Measurements from ENCODE around the gene MAPKBP1. TPM values are rescaled to one million over a fixed set of nuclear protein-coding genes. Genes with fewer than 3 reads are reported as not detected.

The MAPKBP1 gene
- total RNA-seq, 2 experiments from 2014 or later, result 14.5 to 17.4 TPM

DNA sequence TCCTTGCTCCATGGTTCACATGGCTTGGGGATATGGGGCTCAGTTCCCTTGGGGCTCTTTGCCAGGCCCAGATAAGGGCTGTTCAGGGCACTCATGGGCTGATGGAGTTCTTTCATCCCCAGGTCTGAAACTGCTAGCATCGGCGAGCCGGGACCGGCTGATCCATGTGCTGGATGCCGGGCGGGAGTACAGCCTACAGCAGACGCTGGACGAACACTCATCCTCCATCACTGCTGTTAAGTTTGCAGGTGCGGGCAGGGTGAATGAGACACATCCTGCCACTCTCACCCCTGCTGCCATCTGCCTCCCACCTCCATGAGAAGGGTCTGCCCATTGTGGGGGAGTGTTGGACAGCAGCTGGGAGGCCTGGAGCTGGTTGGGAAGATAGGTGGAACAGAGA, 42.5 kb downstream of the MAPKBP1 start:
- no TSS peak for BruUV-seq (replicated peaks)
- Histone ChIP-seq H3K36me3 (ENCODE audit: insufficient read depth, low read length) (no peaks in the 10 kb centered on the region), H3K79me2 (ENCODE audit: insufficient read depth, low read depth, low read length) (no peaks in the 10 kb centered on the region), H3K4me3 (ENCODE audit: low read depth, low read length, poor library complexity, severe bottlenecking) (no peak overlapping the region), H3K4me2 (ENCODE audit: low read length) (no peak overlapping the region), H4K20me1 (ENCODE audit: insufficient read depth, low read length) (no peaks in the 10 kb centered on the region), H2AFZ (ENCODE audit: low read length) (no peak overlapping the region), H3K9me2 (ENCODE audit: insufficient read depth, low read length) (no peaks in the 10 kb centered on the region), H3K4me1 (ENCODE audit: insufficient read depth, low read length, poor library complexity, severe bottlenecking) (no peaks in the 10 kb centered on the region), H3K9me3 (ENCODE audit: low read length) (no peaks in the 10 kb centered on the region), H3K27ac (ENCODE audit: low read depth, low read length, poor library complexity, severe bottlenecking) (no peak overlapping the region)
- no peak for TF ChIP-seq EZH2phosphoT487 (IDR thresholded peaks at IDR 0.05; ENCODE audit: borderline replicate concordance, low read depth, low read length)
- TF ChIP-seq, protein P1, sequence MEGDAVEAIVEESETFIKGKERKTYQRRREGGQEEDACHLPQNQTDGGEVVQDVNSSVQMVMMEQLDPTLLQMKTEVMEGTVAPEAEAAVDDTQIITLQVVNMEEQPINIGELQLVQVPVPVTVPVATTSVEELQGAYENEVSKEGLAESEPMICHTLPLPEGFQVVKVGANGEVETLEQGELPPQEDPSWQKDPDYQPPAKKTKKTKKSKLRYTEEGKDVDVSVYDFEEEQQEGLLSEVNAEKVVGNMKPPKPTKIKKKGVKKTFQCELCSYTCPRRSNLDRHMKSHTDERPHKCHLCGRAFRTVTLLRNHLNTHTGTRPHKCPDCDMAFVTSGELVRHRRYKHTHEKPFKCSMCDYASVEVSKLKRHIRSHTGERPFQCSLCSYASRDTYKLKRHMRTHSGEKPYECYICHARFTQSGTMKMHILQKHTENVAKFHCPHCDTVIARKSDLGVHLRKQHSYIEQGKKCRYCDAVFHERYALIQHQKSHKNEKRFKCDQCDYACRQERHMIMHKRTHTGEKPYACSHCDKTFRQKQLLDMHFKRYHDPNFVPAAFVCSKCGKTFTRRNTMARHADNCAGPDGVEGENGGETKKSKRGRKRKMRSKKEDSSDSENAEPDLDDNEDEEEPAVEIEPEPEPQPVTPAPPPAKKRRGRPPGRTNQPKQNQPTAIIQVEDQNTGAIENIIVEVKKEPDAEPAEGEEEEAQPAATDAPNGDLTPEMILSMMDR (conservative IDR thresholded peaks at IDR 0.05; ENCODE audit: low read length), result no peak
- ChIA-PET POLR2A (interaction anchor here (0.5 kb wide), 1 partner anchor 143 kb away, joined by 8 read pairs; no protein-coding TSS in a partner anchor), CTCF (ENCODE audit: unreplicated experiment) (no interaction called here)
- no peak for DNase-seq (ENCODE audit: low spot score)
- intact Hi-C loops (cut with micrococcal nuclease; ENCODE audit: unreplicated experiment), result no loop called here

DNA sequence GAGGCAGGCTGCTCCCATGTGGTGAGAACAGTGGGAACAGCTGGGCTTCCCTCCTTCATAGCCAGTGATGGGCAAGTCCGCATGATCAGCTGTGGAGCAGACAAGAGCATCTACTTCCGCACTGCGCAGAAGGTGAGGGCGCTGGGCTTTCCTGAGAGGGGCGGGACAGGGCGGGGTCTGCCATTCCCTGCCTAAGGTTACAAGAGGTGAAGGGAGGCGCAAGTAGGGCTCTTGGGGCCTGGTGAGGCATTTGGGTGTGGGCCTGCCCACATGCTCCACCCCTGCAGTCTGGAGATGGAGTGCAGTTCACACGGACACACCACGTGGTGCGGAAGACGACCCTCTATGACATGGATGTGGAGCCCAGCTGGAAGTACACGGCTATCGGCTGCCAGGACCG, 43.0 kb downstream of the MAPKBP1 start:
- BruUV-seq (replicated peaks), result no TSS peak
- no peaks in the 10 kb centered on the region for H3K4me1 ChIP-seq (ENCODE audit: insufficient read depth, low read length, poor library complexity, severe bottlenecking)
- no peaks in the 10 kb centered on the region for H3K79me2 ChIP-seq (ENCODE audit: insufficient read depth, low read depth, low read length)
- intact Hi-C loops (cut with micrococcal nuclease; ENCODE audit: unreplicated experiment), result no loop called here
- H3K4me2 ChIP-seq (ENCODE audit: low read length), result no peak overlapping the region
- H3K9me3 ChIP-seq (ENCODE audit: low read length), result no peaks in the 10 kb centered on the region
- H4K20me1 ChIP-seq (ENCODE audit: insufficient read depth, low read length), result no peaks in the 10 kb centered on the region
- CTCF ChIA-PET (ENCODE audit: unreplicated experiment), result no interaction called here
- no peaks in the 10 kb centered on the region for H3K9me2 ChIP-seq (ENCODE audit: insufficient read depth, low read length)
- DNase-seq (ENCODE audit: low spot score), result no peak
- no peak overlapping the region for H2AFZ ChIP-seq (ENCODE audit: low read length)
- no peak for TF ChIP-seq EZH2phosphoT487 (IDR thresholded peaks at IDR 0.05; ENCODE audit: borderline replicate concordance, low read depth, low read length)
- TF ChIP-seq, protein P1 (conservative IDR thresholded peaks at IDR 0.05; ENCODE audit: low read length), result no peak
- no peaks in the 10 kb centered on the region for H3K36me3 ChIP-seq (ENCODE audit: insufficient read depth, low read length)
- POLR2A ChIA-PET, result no interaction called here
- no peak overlapping the region for H3K27ac ChIP-seq (ENCODE audit: low read depth, low read length, poor library complexity, severe bottlenecking)
- no peak overlapping the region for H3K4me3 ChIP-seq (ENCODE audit: low read depth, low read length, poor library complexity, severe bottlenecking)

- no peaks in the 10 kb centered on the region for H3K79me2 ChIP-seq (ENCODE audit: insufficient read depth, low read depth, low read length)
- no peak for DNase-seq (ENCODE audit: low spot score)
- intact Hi-C loops (cut with micrococcal nuclease; ENCODE audit: unreplicated experiment), result no loop called here
- H4K20me1 ChIP-seq (ENCODE audit: insufficient read depth, low read length), result no peaks in the 10 kb centered on the region
- H3K27ac ChIP-seq (ENCODE audit: low read depth, low read length, poor library complexity, severe bottlenecking), result no peak overlapping the region
- no peak overlapping the region for H2AFZ ChIP-seq (ENCODE audit: low read length)
- ChIA-PET CTCF (ENCODE audit: unreplicated experiment) (no interaction called here), POLR2A (no interaction called here)
- no peak overlapping the region for H3K4me3 ChIP-seq (ENCODE audit: low read depth, low read length, poor library complexity, severe bottlenecking)
- TF ChIP-seq, protein P1 (conservative IDR thresholded peaks at IDR 0.05; ENCODE audit: low read length), result no peak
- no peak for TF ChIP-seq EZH2phosphoT487 (IDR thresholded peaks at IDR 0.05; ENCODE audit: borderline replicate concordance, low read depth, low read length)
- H3K36me3 ChIP-seq (ENCODE audit: insufficient read depth, low read length), result no peaks in the 10 kb centered on the region
- H3K4me2 ChIP-seq (ENCODE audit: low read length), result no peak overlapping the region
- no peaks in the 10 kb centered on the region for H3K9me3 ChIP-seq (ENCODE audit: low read length)
- no TSS peak for BruUV-seq (replicated peaks)
- H3K9me2 ChIP-seq (ENCODE audit: insufficient read depth, low read length), result no peaks in the 10 kb centered on the region
- no peaks in the 10 kb centered on the region for H3K4me1 ChIP-seq (ENCODE audit: insufficient read depth, low read length, poor library complexity, severe bottlenecking)
Measured at GRCh38 chr15:41817781-41818180, 43.5 kb downstream of the MAPKBP1 start.
